Stomach (tissue), 9 donors: Measurements from ENCODE around the gene DHX8. TPM values are rescaled to one million over a fixed set of nuclear protein-coding genes. Genes with fewer than 3 reads are reported as not detected.

Experiments used
- DNase-seq, 2 donors: peaks; one replicate each; pipeline versions ENCODE4 v3.0.0 to v3.0.0-alpha.2; 2013 to 2019
- H3K27ac ChIP-seq, 5 donors: fragments of 200-600 bp in 4 of 5; sonication (generic) in 4 of 5; one replicate each; pipeline ENCODE4 v1.5.1; 2013 to 2019; ENCODE audit warnings: mild to moderate bottlenecking in 1 of 5, moderate library complexity in 1 of 5
- H3K27me3 ChIP-seq, 3 donors: fragments of 200-600 bp; sonication (generic); one replicate each; pipeline ENCODE4 v1.5.1; 2017 to 2019; ENCODE audit warnings: mixed run types in 1 of 3
- H3K36me3 ChIP-seq, 4 donors: fragments of 200-600 bp; sonication (generic); 1 replicate in 3 of 4; 2 replicates in 1 of 4; pipeline ENCODE4 v1.5.1; 2016 to 2019
- H3K4me1 ChIP-seq, 4 donors: fragments of 200-600 bp; sonication (generic); one replicate each; pipeline ENCODE4 v1.5.1; 2016 to 2019
- H3K4me3 ChIP-seq, 4 donors: fragments of 200-600 bp; sonication (generic) in 3 of 4; one replicate each; pipeline ENCODE4 v1.5.1; 2016 to 2019; ENCODE audit warnings: mild to moderate bottlenecking in 1 of 4
- H3K9me3 ChIP-seq, 4 donors: fragments of 200-600 bp; sonication (generic); one replicate each; pipeline ENCODE4 v1.5.1; 2016 to 2019
- EP300 ChIP-seq: sonication (generic); formaldehyde crosslinking; IDR thresholded peaks from one replicate; pipeline ENCODE4 v1.6.1; 2017; ENCODE audit warnings: antibody characterized with exemption
- POLR2A ChIP-seq, 4 donors: fragments of 450-650 bp; IDR thresholded peaks; one replicate each; pipeline ENCODE4 v1.6.1; 2016; ENCODE audit warnings: antibody characterized with exemption in 4 of 4, control low read depth in 2 of 4, mild to moderate bottlenecking in 1 of 4, moderate library complexity in 1 of 4
- POLR2AphosphoS5 ChIP-seq, 3 donors: sonication (generic); formaldehyde crosslinking; IDR thresholded peaks; one replicate each; pipeline ENCODE4 v1.6.1; 2016; ENCODE audit warnings: antibody characterized with exemption in 3 of 3
- WGBS, 5 donors: extraction: QIAGEN DNeasy Blood & Tissue Kit in 3 of 5; methylation state at CpG; one replicate each; pipeline versions ENCODE4 v1.1.5 to v1.1.7; 2013 to 2018; 5-methylcytosine and 5-hydroxymethylcytosine counted together
- intact Hi-C: fragments of 100-400 bp; cut with DNase I; formaldehyde crosslinking; loops from one replicate; pipeline ENCODE4 v1.15.1; 2023; ENCODE audit warnings: low total_unique reads
- polyA plus RNA-seq, 3 donors: library from polyadenylated mRNA; stranded (reverse); fragments of 200-250 nt; gene quantifications; one replicate each; pipeline ENCODE4 v1.2.3, GENCODE V29; 2013
- total RNA-seq, 5 donors: library from RNA; depleted of rRNA; stranded (reverse); fragments of >200 nt; gene quantifications; one replicate each; pipeline versions ENCODE4 v1.1.0 to v1.2.3, GENCODE V29; 2014 to 2016
- TF ChIP-seq, protein P1 (sequence below), 7 experiments: fragments of 450-650 bp in 4 of 7; fragments of 200-600 bp in 3 of 7; sonication (generic) in 3 of 7; IDR thresholded peaks; one replicate each; pipeline ENCODE4 v1.5.1; 2016 to 2019; ENCODE audit warnings: antibody characterized with exemption in 7 of 7, control low read depth in 2 of 7, mild to moderate bottlenecking in 1 of 7
- donor health status: healthy with polysubstance abuse.
- donor health status: Bipolar disorder and iron deficiency.
- donor health status: healthy.

The DHX8 gene
- total and polyA plus RNA-seq, 8 donors, result 9.2 to 137 (median 25.0) TPM

DNA sequence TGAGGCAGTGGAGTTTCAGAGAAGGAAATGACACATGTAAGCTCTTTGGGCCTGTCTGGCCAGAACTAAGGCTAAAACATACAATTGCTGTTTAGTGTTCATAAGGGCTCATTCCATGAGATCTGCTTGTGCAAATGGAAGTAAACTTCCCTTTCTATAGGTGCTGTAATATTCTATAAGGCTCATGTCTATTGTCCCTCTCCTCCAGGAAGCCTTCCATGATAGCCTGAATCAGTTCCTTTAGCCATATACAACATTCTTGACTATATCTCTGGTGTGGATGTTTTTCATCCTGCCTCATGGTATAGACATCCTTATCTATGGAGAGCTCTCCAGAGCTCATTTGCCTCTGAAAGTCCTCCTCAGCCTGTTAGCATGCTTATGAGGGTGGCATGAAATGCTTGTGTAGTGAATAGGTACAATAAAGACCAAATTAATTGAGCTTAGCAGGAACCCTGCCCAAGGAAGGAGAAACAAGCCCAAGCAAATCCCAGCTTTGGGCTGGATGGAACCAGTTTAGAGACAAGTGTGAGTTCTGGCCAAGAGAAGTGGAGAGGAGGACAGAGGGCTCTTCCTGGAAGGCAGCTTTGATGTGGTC lies 64.0 kb downstream of the DHX8 start:
- Histone ChIP-seq H3K27ac (no peak overlapping the region), H3K36me3 (no peaks in the 10 kb centered on the region), H3K9me3 (no peaks in the 10 kb centered on the region), H3K27me3 (peaks cover 0 to 91% (median 29%) of the 10 kb centered on the region in 3 donors), H3K4me3 (no peak overlapping the region), H3K4me1 (peaks cover 25 to 42% (median 36%) of the 10 kb centered on the region in 4 donors)
- intact Hi-C loops, result no loop called here
- TF ChIP-seq EP300, result no peak
- TF ChIP-seq, protein P1, sequence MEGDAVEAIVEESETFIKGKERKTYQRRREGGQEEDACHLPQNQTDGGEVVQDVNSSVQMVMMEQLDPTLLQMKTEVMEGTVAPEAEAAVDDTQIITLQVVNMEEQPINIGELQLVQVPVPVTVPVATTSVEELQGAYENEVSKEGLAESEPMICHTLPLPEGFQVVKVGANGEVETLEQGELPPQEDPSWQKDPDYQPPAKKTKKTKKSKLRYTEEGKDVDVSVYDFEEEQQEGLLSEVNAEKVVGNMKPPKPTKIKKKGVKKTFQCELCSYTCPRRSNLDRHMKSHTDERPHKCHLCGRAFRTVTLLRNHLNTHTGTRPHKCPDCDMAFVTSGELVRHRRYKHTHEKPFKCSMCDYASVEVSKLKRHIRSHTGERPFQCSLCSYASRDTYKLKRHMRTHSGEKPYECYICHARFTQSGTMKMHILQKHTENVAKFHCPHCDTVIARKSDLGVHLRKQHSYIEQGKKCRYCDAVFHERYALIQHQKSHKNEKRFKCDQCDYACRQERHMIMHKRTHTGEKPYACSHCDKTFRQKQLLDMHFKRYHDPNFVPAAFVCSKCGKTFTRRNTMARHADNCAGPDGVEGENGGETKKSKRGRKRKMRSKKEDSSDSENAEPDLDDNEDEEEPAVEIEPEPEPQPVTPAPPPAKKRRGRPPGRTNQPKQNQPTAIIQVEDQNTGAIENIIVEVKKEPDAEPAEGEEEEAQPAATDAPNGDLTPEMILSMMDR (IDR thresholded peaks at IDR 0.05), result no peak
- no peak for TF ChIP-seq POLR2AphosphoS5 (IDR thresholded peaks at IDR 0.05)
- TF ChIP-seq POLR2A (IDR thresholded peaks at IDR 0.05), result no peak
- DNase-seq, result no peak

DNA sequence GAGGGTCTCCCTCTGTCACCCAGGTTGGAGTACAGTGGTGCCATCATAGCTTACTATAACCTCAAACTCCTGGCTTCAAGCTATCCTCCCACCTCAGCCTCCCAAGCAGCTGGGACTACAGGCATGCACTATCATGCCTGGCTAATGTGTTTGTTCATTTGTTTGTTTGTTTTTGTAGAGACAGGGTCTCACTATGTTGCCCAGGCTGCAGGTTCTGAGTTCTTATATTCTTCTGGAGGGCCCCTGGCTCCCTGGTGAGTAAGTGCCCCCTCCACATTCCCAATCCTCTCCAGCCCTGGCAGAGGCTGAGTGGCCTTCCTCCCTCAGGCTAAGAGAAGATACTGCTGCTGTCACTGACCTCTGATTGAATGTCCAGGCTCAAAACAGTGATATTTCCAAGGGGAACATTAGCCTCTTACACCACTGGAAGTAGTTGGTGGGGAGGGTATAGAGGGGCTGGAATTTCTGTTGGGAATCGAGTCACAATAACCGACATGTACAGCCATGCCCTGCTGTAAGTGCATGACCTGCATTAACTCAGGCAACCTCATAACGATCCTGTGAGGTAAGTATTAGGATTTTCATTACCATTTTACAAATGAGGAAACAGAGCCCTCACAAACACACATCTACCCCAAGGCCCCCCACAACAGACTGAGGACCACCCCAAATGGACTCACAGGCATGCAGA lies 65.1 kb downstream of the DHX8 start:
- intact Hi-C loops, result no loop called here
- Histone ChIP-seq H3K27ac (no peak overlapping the region), H3K27me3 (peaks cover 0 to 91% (median 27%) of the 10 kb centered on the region in 3 donors), H3K9me3 (no peaks in the 10 kb centered on the region), H3K36me3 (no peaks in the 10 kb centered on the region), H3K4me3 (no peak overlapping the region), H3K4me1 (peaks cover 25 to 41% (median 36%) of the 10 kb centered on the region in 4 donors)
- DNase-seq, result no peak
- no peak for TF ChIP-seq EP300
- no peak for TF ChIP-seq POLR2AphosphoS5 (IDR thresholded peaks at IDR 0.05)
- TF ChIP-seq, protein P1 (IDR thresholded peaks at IDR 0.05), result no peak
- TF ChIP-seq POLR2A (IDR thresholded peaks at IDR 0.05), result no peak
- WGBS, 5 donors, result 77 to 89% (median 82%) methylated on average over 3 of the region's 3 CpGs

DNA sequence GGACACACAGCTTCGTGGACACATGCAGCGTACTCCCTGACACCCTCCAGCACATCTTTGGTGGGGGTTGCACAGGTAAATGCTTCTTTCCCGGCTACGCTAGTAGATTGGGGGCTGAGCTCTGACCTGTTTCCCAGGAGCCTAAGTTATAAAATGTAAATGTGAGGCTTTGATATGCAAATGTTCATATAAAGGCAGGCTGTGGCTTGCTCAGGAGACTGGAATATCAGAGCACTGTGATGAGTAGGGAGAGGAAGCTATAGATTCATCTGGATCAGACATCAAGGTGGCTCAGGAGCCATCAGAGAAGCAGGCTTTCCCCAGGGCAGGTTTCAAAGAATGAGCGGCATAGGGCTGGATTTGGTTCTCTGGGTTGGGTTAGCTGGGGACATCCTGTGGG lies 65.7 kb downstream of the DHX8 start:
- H3K36me3 ChIP-seq, result no peaks in the 10 kb centered on the region
- no peak overlapping the region for H3K4me3 ChIP-seq
- WGBS, 5 donors, result 81 to 95% (median 91%) methylated on average over 5 of the region's 5 CpGs
- intact Hi-C loops, result no loop called here
- TF ChIP-seq POLR2AphosphoS5 (IDR thresholded peaks at IDR 0.05) (no peak), POLR2A (IDR thresholded peaks at IDR 0.05) (no peak), EP300 (no peak)
- TF ChIP-seq, protein P1 (IDR thresholded peaks at IDR 0.05), result no peak
- DNase-seq, result no peak
- peaks cover 0 to 87% (median 22%) of the 10 kb centered on the region in 3 donors for H3K27me3 ChIP-seq
- no peaks in the 10 kb centered on the region for H3K9me3 ChIP-seq
- no peak overlapping the region for H3K27ac ChIP-seq
- H3K4me1 ChIP-seq, result peaks cover 24 to 35% (median 30%) of the 10 kb centered on the region in 4 donors

DNA sequence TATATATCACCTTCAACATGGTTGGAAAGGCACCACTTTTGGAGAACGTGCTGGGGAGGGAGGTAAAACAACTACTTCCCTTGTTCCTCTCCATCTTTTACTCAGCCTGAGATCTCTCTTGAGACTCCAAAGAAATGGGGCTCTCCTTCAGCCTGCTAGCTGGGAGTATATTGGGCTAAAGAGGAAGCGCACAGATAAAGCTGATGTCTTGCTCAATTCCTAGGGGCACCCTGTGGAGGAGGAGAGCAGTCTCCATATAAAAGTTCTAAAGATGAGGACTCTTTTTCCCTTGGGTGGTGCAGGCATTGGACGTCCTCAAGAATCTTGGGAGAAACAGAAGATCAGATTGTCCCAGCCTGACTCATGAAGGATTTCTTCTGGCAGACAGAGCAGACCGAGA lies 67.0 kb downstream of the DHX8 start:
- Histone ChIP-seq H3K4me3 (no peak overlapping the region), H3K27me3 (peaks cover 0 to 74% (median 9%) of the 10 kb centered on the region in 3 donors), H3K27ac (no peak overlapping the region), H3K4me1 (peaks cover 11 to 22% (median 17%) of the 10 kb centered on the region in 4 donors), H3K9me3 (no peaks in the 10 kb centered on the region), H3K36me3 (no peaks in the 10 kb centered on the region)
- 85 to 91% (median 89%) methylated on average over 4 of the region's 4 CpGs for WGBS, 5 donors
- intact Hi-C loops, result no loop called here
- TF ChIP-seq POLR2AphosphoS5 (IDR thresholded peaks at IDR 0.05) (no peak), POLR2A (IDR thresholded peaks at IDR 0.05) (no peak), EP300 (no peak)
- TF ChIP-seq, protein P1 (IDR thresholded peaks at IDR 0.05), result no peak
- DNase-seq, result no peak
